H1 (cell line): ENCODE results near the gene PKMYT1. TPM values are rescaled to one million over a fixed set of nuclear protein-coding genes. Genes with fewer than 3 reads are reported as not detected.
A peak's percentile ranks its signal among the peaks of the same experiment; 100 is the strongest.

Experiments used
- CHD1 ChIP-seq: IDR thresholded peaks from 2 replicates; pipeline ENCODE4 v1.6.1; 2012; ENCODE audit warnings: low read depth, low read length, improper control_type of control experiment
- CHD2 ChIP-seq: IDR thresholded peaks from 2 replicates; pipeline ENCODE4 v1.6.1; 2012; ENCODE audit warnings: low read length, improper control_type of control experiment
- HDAC6 ChIP-seq: IDR thresholded peaks from one replicate; pipeline ENCODE4 v1.7.1; 2012; ENCODE audit warnings: low read depth, mild to moderate bottlenecking, inconsistent platforms, low read length, moderate library complexity
- KDM4A ChIP-seq: IDR thresholded peaks from one replicate; pipeline ENCODE4 v1.7.1; 2012; ENCODE audit warnings: low read depth, mild to moderate bottlenecking, moderate library complexity, low read length, inconsistent platforms; ENCODE audit not compliant: severe bottlenecking
- NRF1 ChIP-seq: IDR thresholded peaks from 2 replicates; pipeline ENCODE4 v1.6.1; 2011; ENCODE audit warnings: mild to moderate bottlenecking, low read depth, low read length, improper control_type of control experiment
- RAD21 ChIP-seq, 2 experiments: IDR thresholded peaks in 1 of 2; conservative IDR thresholded peaks in 1 of 2; 2 replicates each; pipeline ENCODE4 v1.6.1; 2011; ENCODE audit warnings: low read depth in 2 of 2, low read length in 2 of 2, improper control_type of control experiment in 1 of 2, inconsistent platforms in 1 of 2, mild to moderate bottlenecking in 1 of 2, moderate library complexity in 1 of 2
- RBBP5 ChIP-seq: IDR thresholded peaks from 2 replicates; pipeline ENCODE4 v1.7.1; 2012; ENCODE audit warnings: low read depth, mild to moderate bottlenecking, inconsistent platforms, low read length, moderate library complexity, borderline replicate concordance
- SIN3A ChIP-seq, 2 experiments: IDR thresholded peaks in 1 of 2; conservative IDR thresholded peaks in 1 of 2; 2 replicates each; pipeline ENCODE4 v1.6.1; 2011 to 2012; ENCODE audit warnings: low read length in 2 of 2, improper control_type of control experiment in 1 of 2, low read depth in 1 of 2, mild to moderate bottlenecking in 1 of 2
- TAF1 ChIP-seq: IDR thresholded peaks from 2 replicates; pipeline ENCODE4 v1.6.1; 2011; ENCODE audit warnings: mild to moderate bottlenecking, low read depth, low read length
- TBP ChIP-seq: IDR thresholded peaks from 2 replicates; pipeline ENCODE4 v1.6.1; 2011; ENCODE audit warnings: low read depth, low read length, improper control_type of control experiment
- TEAD4 ChIP-seq: IDR thresholded peaks from 2 replicates; pipeline ENCODE4 v1.6.1; 2012; ENCODE audit warnings: low read depth, low read length, inconsistent platforms, mixed read lengths
- polyA plus RNA-seq, 7 experiments: library from polyadenylated mRNA; depleted of rRNA in 3 of 7; stranded (reverse) in 5 of 7; unstranded in 2 of 7; fragments of >200 nt in 5 of 7; fragments of 200-250 nt in 2 of 7; gene quantifications; 1 replicate in 5 of 7; 2 replicates in 1 of 7; 4 replicates in 1 of 7; pipeline versions ENCODE4 v1.2.1 to v1.2.3, GENCODE V29; 2011 to 2013; ENCODE audit warnings: missing spikeins in 2 of 7, mixed read lengths in 2 of 7
- total RNA-seq: library from RNA; stranded (reverse); fragmentation: NEBNext Ultra II Directional; extraction: Animal tissue kit (Norgen Biotek cat#: 25700); gene quantifications from 2 replicates; pipeline ENCODE4 v1.2.1, GENCODE V29; 2021

The PKMYT1 gene
- total and polyA plus RNA-seq, 2 of the 8 experiments (the other 6 are each of a cell fraction or from before 2014, with no cell fraction given), result 74.7 to 85.2 TPM

GRCh38 chr16:2980227-2981176, at the start of gene PKMYT1 (continued):
- peak; percentile 87 for TF ChIP-seq NRF1
- TF ChIP-seq HDAC6, result no peak
- TF ChIP-seq KDM4A, result peak; percentile 89
- no peak for TF ChIP-seq CHD2
- no peak for TF ChIP-seq RAD21 (IDR thresholded peaks at IDR 0.05 in 1 of 2, conservative IDR thresholded peaks at IDR 0.05 in 1 of 2; ENCODE audit: low read depth in 2 of 2, low read length in 2 of 2)
- TF ChIP-seq TBP, result peak; percentile 39; the same call in 1 of the 2 replicates
- TF ChIP-seq CHD1, result no peak
- TF ChIP-seq SIN3A (conservative IDR thresholded peaks at IDR 0.05 in 1 of 2, IDR thresholded peaks at IDR 0.05 in 1 of 2; ENCODE audit: low read depth in 1 of 2, low read length in 2 of 2), result 0 out of 4 replicates have a peak, but pooled peaks of 1 of the 2 experiments have one; percentile 31
- TF ChIP-seq RBBP5, result 0 out of 2 replicates have a peak, but pooled peaks have one; percentile 62
- peak; percentile 57 for TF ChIP-seq TAF1
- TF ChIP-seq TEAD4, result no peak
